IPS-18c (cell line): ENCODE results near the gene MDM4.

Source experiments
- H3K4me3 ChIP-seq: 2 replicates; pipeline ENCODE4 v1.7.0; 2013; ENCODE audit warnings: low read depth, mild to moderate bottlenecking, low read length, moderate library complexity; ENCODE audit not compliant: insufficient read depth
- H3K9me3 ChIP-seq: one replicate; pipeline ENCODE4 v1.6.1; 2013; ENCODE audit warnings: mild to moderate bottlenecking, low read length, moderate library complexity; ENCODE audit not compliant: control insufficient read depth, insufficient read depth

Gene MDM4

DNA sequence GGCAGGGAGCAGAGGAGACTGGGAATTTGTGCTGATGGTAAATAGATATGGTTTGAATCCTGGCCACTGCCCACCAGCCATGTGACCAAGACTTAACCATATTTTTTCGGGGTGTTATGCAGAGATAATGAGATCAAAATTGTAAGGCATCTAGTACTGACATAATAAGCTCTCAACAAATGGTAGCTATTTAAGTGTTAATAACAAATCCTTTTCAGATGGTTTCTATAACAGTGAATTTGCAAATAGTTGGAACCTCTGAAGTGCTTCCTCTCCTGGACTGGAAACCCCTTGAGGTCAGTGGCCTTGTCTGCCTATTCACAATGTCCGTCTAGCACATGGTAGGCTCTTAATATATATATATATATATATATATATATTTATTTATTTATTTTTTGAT lies 64.7 kb downstream of the MDM4 start:
- no peak overlapping the region for H3K4me3 ChIP-seq

DNA sequence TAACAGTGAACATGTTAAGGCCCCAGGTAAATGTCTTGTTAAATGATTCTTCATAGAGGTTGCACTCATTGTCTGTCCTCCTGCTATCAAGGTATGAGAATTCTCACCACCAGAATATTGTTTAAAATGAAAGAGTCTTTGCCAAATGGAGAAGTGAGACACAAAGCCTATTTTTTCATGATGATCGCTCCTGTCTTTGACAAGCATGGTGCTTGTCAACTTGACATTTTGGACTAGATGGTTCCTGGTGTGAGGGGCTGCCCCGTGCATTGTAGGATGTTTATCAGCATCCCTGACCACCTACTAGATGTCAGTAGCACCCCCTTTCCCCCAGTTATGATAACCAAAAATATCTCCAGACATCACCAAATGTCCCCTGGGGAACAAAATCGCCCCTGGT lies 65.6 kb downstream of the MDM4 start:
- Histone ChIP-seq H3K4me3 (no peak overlapping the region), H3K9me3 (no peaks in the 10 kb centered on the region)

More for the DNA sequence above, 64.7 kb downstream of the MDM4 start:
- H3K9me3 ChIP-seq = no peaks in the 10 kb centered on the region

GRCh38 chr1:204583909-204584632 lies 67.9 kb downstream of the MDM4 start:
- Histone ChIP-seq H3K9me3 (no peaks in the 10 kb centered on the region), H3K4me3 (no peak overlapping the region)

- no peaks in the 10 kb centered on the region for H3K9me3 ChIP-seq
- H3K4me3 ChIP-seq = no peak overlapping the region
Measured at GRCh38 chr1:204584699-204585372, 68.6 kb downstream of the MDM4 start.

GRCh38 chr1:204587621-204588020 lies 71.4 kb downstream of the MDM4 start:
- no peak overlapping the region for H3K4me3 ChIP-seq

GRCh38 chr1:204588826-204589225 lies 72.6 kb downstream of the MDM4 start:
- Histone ChIP-seq H3K9me3 (no peaks in the 10 kb centered on the region), H3K4me3 (no peak overlapping the region)

More at GRCh38 chr1:204587621-204588020, 71.4 kb downstream of the MDM4 start:
- no peaks in the 10 kb centered on the region for H3K9me3 ChIP-seq

DNA sequence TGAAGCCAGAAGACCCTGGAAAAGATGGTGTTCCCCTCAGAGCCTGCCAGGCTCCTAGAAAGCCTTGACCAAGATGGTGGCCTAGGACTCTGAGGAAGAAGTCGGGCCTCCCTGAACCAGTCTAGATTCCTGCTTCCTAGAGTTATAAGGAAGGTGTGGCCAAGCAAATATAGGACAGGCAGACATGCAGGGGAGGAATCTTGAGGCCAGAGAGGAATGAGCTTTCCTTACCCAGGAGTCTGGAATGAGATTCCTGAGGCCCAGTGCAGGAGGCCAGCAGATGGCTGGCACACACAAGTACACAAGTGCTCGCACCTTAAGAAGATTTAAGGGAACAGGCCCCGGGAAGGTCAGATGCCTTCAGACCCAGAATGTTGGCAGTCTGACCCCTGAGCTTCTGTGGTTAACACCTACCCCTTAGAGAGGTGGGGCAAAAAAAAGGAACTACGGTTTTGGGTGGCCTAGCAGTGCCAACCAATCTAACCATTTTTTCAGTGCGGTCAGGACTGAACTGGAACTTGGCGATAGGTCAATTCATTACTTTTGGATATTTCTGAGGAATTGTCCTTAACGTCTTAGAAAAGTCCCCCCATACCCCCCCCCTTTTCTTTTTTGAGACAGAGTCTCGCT lies 73.3 kb downstream of the MDM4 start:
- H3K4me3 ChIP-seq = no peak overlapping the region
- no peaks in the 10 kb centered on the region for H3K9me3 ChIP-seq

DNA sequence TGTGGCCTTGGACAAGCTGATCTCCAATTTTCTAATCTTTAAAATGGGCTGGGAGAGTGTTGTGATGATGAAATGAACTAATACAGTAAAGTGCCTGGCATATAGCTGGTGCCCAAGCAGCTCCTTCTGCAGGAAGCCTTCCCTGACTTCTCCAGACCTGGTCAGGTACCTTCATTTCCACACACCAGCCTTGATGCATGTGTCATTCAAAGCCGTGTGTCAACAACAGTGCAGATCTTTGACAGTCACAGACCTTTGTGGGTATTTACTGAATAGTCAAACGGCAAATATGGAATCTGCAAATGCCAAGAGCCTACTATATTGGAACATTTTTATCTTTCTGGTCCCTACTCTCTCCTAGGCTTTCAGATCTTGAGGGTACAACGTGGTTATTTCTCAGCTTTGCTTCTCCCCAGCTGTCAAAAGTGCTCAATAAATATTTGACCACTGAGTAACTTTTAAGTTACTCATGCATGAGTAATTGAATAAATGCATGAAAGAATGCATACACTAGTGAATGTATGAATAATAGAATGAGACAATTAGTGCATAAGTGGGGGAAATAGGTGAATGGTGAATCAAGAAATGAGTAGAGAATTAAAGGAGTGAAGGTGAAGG lies 75.4 kb downstream of the MDM4 start:
- no peaks in the 10 kb centered on the region for H3K9me3 ChIP-seq
- no peak overlapping the region for H3K4me3 ChIP-seq

DNA sequence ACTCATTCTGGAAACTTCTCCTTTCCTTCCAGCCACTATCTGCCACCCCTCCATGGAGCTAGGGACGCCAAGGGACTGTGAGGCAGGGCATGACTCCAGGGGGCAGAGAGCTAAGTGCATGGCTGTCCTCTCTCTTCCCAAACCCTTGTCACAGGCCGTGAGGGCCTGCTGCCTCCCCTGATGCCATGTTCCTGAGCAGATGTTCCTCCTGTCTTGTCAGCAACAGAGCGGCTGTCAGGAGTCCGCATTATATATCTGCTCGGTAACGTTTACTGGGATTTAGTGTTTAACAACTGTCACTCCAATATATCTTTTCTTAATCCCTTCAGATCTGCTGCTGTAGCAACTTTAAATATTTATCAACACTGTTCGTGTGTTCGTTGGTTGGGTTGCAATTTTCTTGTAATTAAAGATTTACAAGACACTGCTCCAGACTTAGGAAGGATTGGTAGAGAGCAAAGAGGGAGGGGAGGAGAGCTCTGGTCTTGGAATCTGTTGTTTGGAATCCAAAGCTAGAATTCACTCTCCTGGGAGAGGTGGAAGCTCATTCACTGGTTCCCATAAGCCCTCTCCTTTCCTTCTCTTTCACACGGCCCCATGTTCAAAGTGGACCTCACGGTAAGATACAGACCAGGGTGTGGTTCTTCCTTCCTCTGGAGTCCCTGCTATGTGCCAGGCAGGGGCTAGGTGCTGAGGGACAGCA lies 76.2 kb downstream of the MDM4 start:
- Histone ChIP-seq H3K4me3 (no peak overlapping the region), H3K9me3 (no peaks in the 10 kb centered on the region)

DNA sequence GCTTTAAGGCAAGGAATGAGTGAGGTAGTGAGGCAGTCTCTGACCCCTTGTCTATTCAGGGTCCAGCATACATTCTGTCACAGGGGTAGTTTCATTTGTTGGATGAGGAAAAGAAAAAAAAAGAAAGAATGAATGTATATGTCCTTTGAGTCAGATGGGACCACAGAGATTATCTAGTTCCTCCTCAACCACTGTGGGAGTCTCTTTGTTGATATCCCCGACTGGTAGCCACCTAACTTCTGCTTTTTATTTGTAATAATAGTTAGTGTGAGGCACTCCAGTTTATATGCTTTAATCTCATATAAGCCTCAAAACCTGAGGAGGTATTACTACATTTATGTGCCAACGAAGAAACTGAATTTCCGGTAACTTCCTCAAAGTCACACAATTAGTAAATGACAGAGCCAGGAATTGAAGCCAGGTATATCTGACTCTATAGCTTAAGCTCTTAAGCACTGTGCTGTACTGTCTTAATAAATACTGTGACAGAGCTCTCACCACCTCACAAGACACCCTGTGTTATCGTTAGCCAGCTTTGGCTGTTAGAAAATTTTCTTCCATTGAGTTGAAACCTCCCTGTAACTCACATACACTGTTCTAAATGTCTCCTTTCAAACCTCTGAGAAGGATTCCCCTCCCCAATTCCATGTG lies 82.2 kb downstream of the MDM4 start:
- H3K4me3 ChIP-seq = no peak overlapping the region
- H3K9me3 ChIP-seq = no peaks in the 10 kb centered on the region

GRCh38 chr1:204599098-204599497 lies 82.9 kb downstream of the MDM4 start:
- H3K9me3 ChIP-seq = no peaks in the 10 kb centered on the region
- H3K4me3 ChIP-seq = no peak overlapping the region

GRCh38 chr1:204599596-204599995 lies 83.4 kb downstream of the MDM4 start:
- Histone ChIP-seq H3K4me3 (no peak overlapping the region), H3K9me3 (no peaks in the 10 kb centered on the region)

DNA sequence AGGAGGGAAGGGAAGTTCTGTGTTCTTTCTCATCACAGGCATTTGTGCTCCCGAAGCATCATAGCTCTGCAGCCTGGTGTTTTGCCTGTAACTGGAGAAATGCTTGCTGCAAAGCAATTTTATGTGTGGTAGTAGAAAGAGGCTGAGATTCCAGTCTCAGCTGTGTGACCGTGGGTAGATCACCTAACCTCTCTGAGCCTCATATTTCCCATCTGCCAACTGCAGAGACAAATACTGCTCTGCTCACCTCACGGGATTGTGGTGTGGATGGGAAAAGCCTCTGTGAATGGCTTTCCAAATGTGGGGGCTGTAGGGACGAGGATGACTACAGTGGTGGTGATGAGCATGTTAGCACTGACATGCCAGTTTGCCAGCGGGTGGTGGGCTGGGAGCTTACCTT lies 84.0 kb downstream of the MDM4 start:
- H3K4me3 ChIP-seq = no peak overlapping the region

GRCh38 chr1:204600968-204601367 lies 84.8 kb downstream of the MDM4 start:
- no peaks in the 10 kb centered on the region for H3K9me3 ChIP-seq
- no peak overlapping the region for H3K4me3 ChIP-seq

More for the DNA sequence above, 84.0 kb downstream of the MDM4 start:
- H3K9me3 ChIP-seq = no peaks in the 10 kb centered on the region

DNA sequence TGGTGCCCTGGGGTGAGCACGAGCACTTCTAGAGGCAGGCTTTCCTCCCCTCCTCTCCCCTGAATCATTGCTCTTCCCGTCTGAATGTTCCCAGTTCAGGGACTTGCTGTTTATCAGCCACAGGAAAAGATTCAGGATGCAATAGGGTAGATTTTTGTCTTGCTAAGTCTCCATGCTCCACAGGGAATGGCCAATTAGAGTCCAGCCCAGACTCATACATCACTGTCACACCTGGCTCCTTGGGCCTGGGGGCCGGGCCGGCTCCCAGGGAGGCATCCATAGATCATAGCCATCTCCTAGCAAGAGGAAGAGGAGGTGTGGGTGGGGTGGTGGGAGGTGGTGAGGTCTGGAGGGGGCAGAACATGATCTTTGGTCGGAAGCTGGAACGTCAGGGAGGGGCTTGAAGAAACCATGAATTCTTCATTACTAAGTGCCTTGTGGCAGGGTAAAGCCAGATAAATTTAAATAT lies 85.9 kb downstream of the MDM4 start:
- Histone ChIP-seq H3K4me3 (no peak overlapping the region), H3K9me3 (no peaks in the 10 kb centered on the region)

DNA sequence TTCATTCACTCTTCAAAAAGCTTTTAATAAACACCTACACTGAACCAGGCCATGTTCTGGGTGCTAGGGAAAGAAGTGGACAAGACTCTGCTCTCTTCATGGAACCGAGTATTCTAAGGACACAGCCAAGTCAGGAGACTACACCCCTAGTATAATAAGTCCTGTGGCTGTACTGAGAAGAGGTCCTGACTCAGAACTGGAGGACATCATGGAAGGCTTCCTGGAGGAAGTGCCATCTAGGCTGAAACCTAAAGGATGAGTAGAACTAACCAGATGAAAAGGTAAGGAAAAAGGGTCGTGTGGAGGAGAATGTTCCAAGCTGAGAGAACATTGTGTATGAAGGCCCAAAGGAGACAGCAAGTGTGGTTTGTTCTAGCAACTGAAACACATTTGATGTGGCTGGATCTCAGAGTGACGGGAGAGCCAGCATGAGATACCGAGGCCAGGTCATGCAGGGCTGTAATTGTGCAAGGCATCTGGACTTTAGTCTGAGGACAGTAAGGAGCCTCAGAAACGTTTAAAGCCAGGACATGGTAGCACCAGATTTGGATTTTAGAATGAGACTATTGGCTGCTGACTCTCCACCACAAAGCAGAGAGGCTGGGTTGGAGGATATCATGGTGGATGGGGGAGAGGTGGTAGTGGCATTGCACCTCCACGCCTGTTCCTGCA lies 86.8 kb downstream of the MDM4 start:
- Histone ChIP-seq H3K9me3 (no peaks in the 10 kb centered on the region), H3K4me3 (no peak overlapping the region; the same call in 1 of the 2 replicates)
